DOHH2 (cell line): ENCODE data around the gene GAPDHS.

ENCODE experiments used
- H3F3A ChIP-seq: fragments of 200-600 bp; sonication (generic), shearing (Covaris generic); 2 replicates; pipeline ENCODE4 v1.6.0; 2016; ENCODE audit warnings: antibody characterized with exemption, mild to moderate bottlenecking; ENCODE audit not compliant: control insufficient read depth, insufficient read depth
- H3K27ac ChIP-seq: fragments of 200-600 bp; sonication (generic); 2 replicates; pipeline ENCODE4 v1.5.1; 2014; ENCODE audit warnings: low read depth, mild to moderate bottlenecking, low read length, moderate library complexity
- H3K27me3 ChIP-seq: fragments of 200-600 bp; sonication (generic); 2 replicates; pipeline ENCODE4 v1.6.1; 2014; ENCODE audit warnings: mild to moderate bottlenecking, low read length, mixed read lengths; ENCODE audit not compliant: control insufficient read depth
- H3K36me3 ChIP-seq: fragments of 200-600 bp; sonication (generic); 2 replicates; pipeline ENCODE4 v1.6.1; 2014; ENCODE audit warnings: mild to moderate bottlenecking, low read length, moderate library complexity, mixed read lengths; ENCODE audit not compliant: control insufficient read depth
- H3K4me1 ChIP-seq: fragments of 200-600 bp; sonication (generic); 2 replicates; pipeline ENCODE4 v1.6.1; 2014; ENCODE audit warnings: mild to moderate bottlenecking, low read length, mixed read lengths; ENCODE audit not compliant: control insufficient read depth
- H3K4me2 ChIP-seq: fragments of 200-600 bp; sonication (generic); 2 replicates; pipeline ENCODE4 v1.6.0; 2014; ENCODE audit warnings: mild to moderate bottlenecking, low read length, moderate library complexity
- H3K4me3 ChIP-seq: fragments of 200-600 bp; sonication (generic); 2 replicates; pipeline ENCODE4 v1.5.1; 2014; ENCODE audit warnings: mild to moderate bottlenecking, low read length, mixed read lengths
- H3K79me2 ChIP-seq: fragments of 200-600 bp; sonication (generic); 2 replicates; pipeline ENCODE4 v1.6.1; 2014; ENCODE audit warnings: mild to moderate bottlenecking, low read length, mixed read lengths; ENCODE audit not compliant: control insufficient read depth
- H3K9me2 ChIP-seq: fragments of 200-600 bp; sonication (generic); replicated peaks from 2 replicates; pipeline ENCODE4 v1.6.1; 2014; ENCODE audit warnings: mild to moderate bottlenecking, low read length, mixed read lengths; ENCODE audit not compliant: control insufficient read depth
- H3K9me3 ChIP-seq: fragments of 200-600 bp; sonication (generic); 2 replicates; pipeline ENCODE4 v1.6.1; 2014; ENCODE audit warnings: antibody characterized with exemption, low read length, mixed read lengths; ENCODE audit not compliant: control insufficient read depth, insufficient read depth
- H4K20me1 ChIP-seq: fragments of 200-600 bp; sonication (generic); 2 replicates; pipeline ENCODE4 v1.6.0; 2014; ENCODE audit warnings: low read depth, mild to moderate bottlenecking, antibody characterized with exemption, low read length, moderate library complexity; ENCODE audit not compliant: control insufficient read depth, insufficient read depth
- CTCF ChIP-seq: fragments of 200-600 bp; sonication (generic); IDR thresholded peaks from one replicate; pipeline ENCODE4 v1.5.1; 2014; ENCODE audit warnings: antibody characterized with exemption, mild to moderate bottlenecking, low read depth, low read length; ENCODE audit not compliant: poor library complexity, severe bottlenecking
- EZH2phosphoT487 ChIP-seq: fragments of 200-600 bp; sonication (generic); IDR thresholded peaks from 2 replicates; pipeline ENCODE4 v1.6.1; 2017; ENCODE audit warnings: borderline replicate concordance, mild to moderate bottlenecking, antibody characterized with exemption, low read length, moderate library complexity, mixed read lengths

GAPDHS gene

GRCh38 chr19:35509018-35509652 is 24.1 kb upstream of the GAPDHS start:
- Histone ChIP-seq H3K36me3 (no peaks in the 10 kb centered on the region), H3K4me3 (peak overlapping the region; percentile 75), H3K9me2 (no peaks in the 10 kb centered on the region), H4K20me1 (no peaks in the 10 kb centered on the region), H3K4me1 (peaks cover 38% of the 10 kb centered on the region), H3K4me2 (peak overlapping the region; percentile 54), H3K27me3 (peaks cover 38% of the 10 kb centered on the region), H3K9me3 (no peaks in the 10 kb centered on the region), H3K79me2 (peaks cover 10% of the 10 kb centered on the region), H3F3A (no peaks in the 10 kb centered on the region), H3K27ac (peak overlapping the region; percentile 45)
- no peak for TF ChIP-seq CTCF
- 0 out of 2 replicates have a peak, but pooled peaks have one; percentile 19 for TF ChIP-seq EZH2phosphoT487

GRCh38 chr19:35509861-35510625 is 23.2 kb upstream of the GAPDHS start:
- H3K9me2 ChIP-seq: no peaks in the 10 kb centered on the region
- H3F3A ChIP-seq: no peaks in the 10 kb centered on the region
- H3K9me3 ChIP-seq: no peaks in the 10 kb centered on the region
- H3K4me3 ChIP-seq: peak overlapping the region; percentile 75
- peaks cover 10% of the 10 kb centered on the region for H3K79me2 ChIP-seq
- peaks cover 32% of the 10 kb centered on the region for H3K4me1 ChIP-seq
- no peaks in the 10 kb centered on the region for H4K20me1 ChIP-seq
- no peaks in the 10 kb centered on the region for H3K36me3 ChIP-seq
- peak overlapping the region; percentile 45 for H3K27ac ChIP-seq
- peak overlapping the region; percentile 54 for H3K4me2 ChIP-seq
- peaks cover 40% of the 10 kb centered on the region for H3K27me3 ChIP-seq
- TF ChIP-seq EZH2phosphoT487 (peak; percentile 74; the same call in 1 of the 2 replicates), CTCF (peak; percentile 96)

DNA sequence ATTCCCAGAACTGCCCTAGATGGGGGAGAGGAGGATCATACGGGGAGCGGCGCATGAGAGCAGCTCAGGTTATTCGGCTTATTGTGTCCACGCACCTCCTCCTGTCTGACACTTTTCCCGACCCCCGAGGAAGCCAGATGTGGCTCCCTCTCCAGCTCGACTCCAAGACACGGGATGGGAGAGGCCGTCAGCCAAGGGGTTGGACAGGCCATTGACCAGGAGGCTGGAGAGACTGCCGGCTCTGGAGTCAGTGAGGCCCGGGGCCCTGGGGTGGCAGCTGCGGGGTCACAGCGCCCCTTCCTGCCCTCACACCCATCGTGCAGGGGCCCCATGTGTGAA is 22.7 kb upstream of the GAPDHS start:
- H3K36me3 ChIP-seq: no peaks in the 10 kb centered on the region
- peak overlapping the region; percentile 54; the same call in 1 of the 2 replicates for H3K4me2 ChIP-seq
- no peaks in the 10 kb centered on the region for H4K20me1 ChIP-seq
- peak; percentile 13 for TF ChIP-seq CTCF
- no peak for TF ChIP-seq EZH2phosphoT487
- H3F3A ChIP-seq: no peaks in the 10 kb centered on the region
- no peak overlapping the region for H3K27ac ChIP-seq
- peaks cover 27% of the 10 kb centered on the region for H3K4me1 ChIP-seq
- H3K9me3 ChIP-seq: no peaks in the 10 kb centered on the region
- peak overlapping the region; percentile 75; the same call in 1 of the 2 replicates for H3K4me3 ChIP-seq
- no peaks in the 10 kb centered on the region for H3K9me2 ChIP-seq
- H3K27me3 ChIP-seq: peaks cover 40% of the 10 kb centered on the region
- peaks cover 10% of the 10 kb centered on the region for H3K79me2 ChIP-seq
